ENCODE measurements around the gene UBALD1.

GRCh38 chr16:4586291-4586690, 28.4 kb downstream of the UBALD1 start:
- no peak for TF ChIP-seq CTCF (conservative IDR thresholded peaks at IDR 0.05 in 1 of 2, IDR thresholded peaks at IDR 0.05 in 1 of 2; ENCODE audit: extremely low read depth in 1 of 2, insufficient read depth in 1 of 2, low read depth in 1 of 2, low read length in 2 of 2)
- TF ChIP-seq EZH2 (IDR thresholded peaks at IDR 0.05; ENCODE audit: borderline replicate concordance, low read length), result no peak

Data from mammary epithelial cell (primary cell).